Erythroblast (primary cell): ENCODE results near the gene PPP6R1.

ENCODE experiments used
- GATA1 ChIP-seq: IDR thresholded peaks from 2 replicates; pipeline ENCODE4 v1.6.1; 2011; ENCODE audit warnings: low read depth, mild to moderate bottlenecking, control low read depth, low read length, moderate library complexity
- POLR2A ChIP-seq: IDR thresholded peaks from 2 replicates; pipeline ENCODE4 v1.6.1; 2011; ENCODE audit warnings: mild to moderate bottlenecking, low read length

DNA sequence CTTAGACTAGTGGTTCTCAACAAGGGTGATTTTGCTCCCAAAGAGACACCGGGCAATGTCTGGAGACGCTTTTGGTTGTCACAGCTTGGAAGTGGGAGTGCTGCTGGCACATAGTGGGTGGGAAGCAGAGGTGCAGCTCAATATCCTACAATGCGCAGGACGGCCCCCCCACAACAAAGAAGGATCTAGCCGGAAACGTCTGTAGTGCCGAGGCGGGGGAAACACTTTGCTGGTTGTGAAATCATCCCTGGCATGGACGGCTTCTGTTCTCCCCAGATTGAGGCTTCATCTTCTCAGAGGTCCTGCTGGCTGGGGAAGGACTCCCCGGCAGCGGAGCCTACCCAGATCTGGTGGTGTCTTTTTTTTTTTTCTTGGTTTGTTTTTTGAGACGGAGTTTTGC lies 65.3 kb downstream of the PPP6R1 start:
- no peak for TF ChIP-seq POLR2A
- TF ChIP-seq GATA1: no peak
